ENCODE measurements around the gene FNBP1L.

Gene FNBP1L

GRCh38 chr1:93483606-93484005, 35.7 kb downstream of the FNBP1L start:
- no peak for FAIRE-seq

GRCh38 chr1:93488207-93488606, 40.3 kb downstream of the FNBP1L start:
- FAIRE-seq (no peak), DNase-seq (ENCODE audit: insufficient read length, low spot score) (no peak)

More at GRCh38 chr1:93483606-93484005, 35.7 kb downstream of the FNBP1L start:
- no peak for DNase-seq (ENCODE audit: insufficient read length, low spot score)

- FAIRE-seq: no peak
- no peak for DNase-seq (ENCODE audit: insufficient read length, low spot score)
These were observed 41.8 kb downstream of the FNBP1L start for GRCh38 chr1:93489756-93490155.

- FAIRE-seq (no peak), DNase-seq (ENCODE audit: insufficient read length, low spot score) (no peak)
These were observed 42.4 kb downstream of the FNBP1L start for GRCh38 chr1:93490357-93490756.

GRCh38 chr1:93495911-93496310, 48.0 kb downstream of the FNBP1L start:
- DNase-seq (ENCODE audit: insufficient read length, low spot score): no peak
- FAIRE-seq: no peak

GRCh38 chr1:93496520-93496919, 48.6 kb downstream of the FNBP1L start:
- no peak for DNase-seq (ENCODE audit: insufficient read length, low spot score)
- no peak for FAIRE-seq

- DNase-seq (ENCODE audit: insufficient read length, low spot score) (no peak), FAIRE-seq (no peak)
These were observed 51.2 kb downstream of the FNBP1L start for GRCh38 chr1:93499075-93499474.

- no peak for DNase-seq (ENCODE audit: insufficient read length, low spot score)
- FAIRE-seq: no peak
These were observed 51.6 kb downstream of the FNBP1L start for GRCh38 chr1:93499533-93499932.

GRCh38 chr1:93500275-93500674, 52.4 kb downstream of the FNBP1L start:
- DNase-seq (ENCODE audit: insufficient read length, low spot score): no peak
- no peak for FAIRE-seq

GRCh38 chr1:93501399-93501798, 53.5 kb downstream of the FNBP1L start:
- no peak for FAIRE-seq
- no peak for DNase-seq (ENCODE audit: insufficient read length, low spot score)

GRCh38 chr1:93501829-93502369, 54.0 kb downstream of the FNBP1L start:
- FAIRE-seq (no peak), DNase-seq (ENCODE audit: insufficient read length, low spot score) (no peak)

- DNase-seq (ENCODE audit: insufficient read length, low spot score) (no peak), FAIRE-seq (no peak)
These were observed 54.7 kb downstream of the FNBP1L start for GRCh38 chr1:93502571-93502970.

- FAIRE-seq (no peak), DNase-seq (ENCODE audit: insufficient read length, low spot score) (no peak)
These were observed 55.2 kb downstream of the FNBP1L start for GRCh38 chr1:93503163-93503562.

GRCh38 chr1:93503816-93504215, 55.9 kb downstream of the FNBP1L start:
- DNase-seq (ENCODE audit: insufficient read length, low spot score) (no peak), FAIRE-seq (no peak)

GRCh38 chr1:93504247-93505033, 56.5 kb downstream of the FNBP1L start:
- no peak for DNase-seq (ENCODE audit: insufficient read length, low spot score)

GRCh38 chr1:93506126-93506525, 58.2 kb downstream of the FNBP1L start:
- DNase-seq (ENCODE audit: insufficient read length, low spot score) (no peak), FAIRE-seq (no peak)

More at GRCh38 chr1:93504247-93505033, 56.5 kb downstream of the FNBP1L start:
- FAIRE-seq: peak; percentile 33

GRCh38 chr1:93516164-93516563, 68.2 kb downstream of the FNBP1L start:
- no peak for FAIRE-seq

GRCh38 chr1:93518516-93518915, 70.6 kb downstream of the FNBP1L start:
- FAIRE-seq: no peak
- no peak for DNase-seq (ENCODE audit: insufficient read length, low spot score)

More at GRCh38 chr1:93516164-93516563, 68.2 kb downstream of the FNBP1L start:
- DNase-seq (ENCODE audit: insufficient read length, low spot score): no peak

- no peak for FAIRE-seq
These were observed 71.4 kb downstream of the FNBP1L start for GRCh38 chr1:93519199-93519829.

GRCh38 chr1:93521618-93522017, 73.7 kb downstream of the FNBP1L start:
- FAIRE-seq (no peak), DNase-seq (ENCODE audit: insufficient read length, low spot score) (no peak)

More at GRCh38 chr1:93519199-93519829, 71.4 kb downstream of the FNBP1L start:
- DNase-seq (ENCODE audit: insufficient read length, low spot score): no peak

GRCh38 chr1:93522721-93523120, 74.8 kb downstream of the FNBP1L start:
- FAIRE-seq: no peak

GRCh38 chr1:93525431-93525830, 77.5 kb downstream of the FNBP1L start:
- no peak for FAIRE-seq

More at GRCh38 chr1:93522721-93523120, 74.8 kb downstream of the FNBP1L start:
- no peak for DNase-seq (ENCODE audit: insufficient read length, low spot score)

More at GRCh38 chr1:93525431-93525830, 77.5 kb downstream of the FNBP1L start:
- no peak for DNase-seq (ENCODE audit: insufficient read length, low spot score)
